ENCODE data around the gene EWSR1. TPM values are rescaled to one million over a fixed set of nuclear protein-coding genes. Genes with fewer than 3 reads are reported as not detected.

EWSR1 gene
- total RNA-seq, 1 experiment from 2014 or later, result 462 TPM

GRCh38 chr22:29307596-29308147, 39.6 kb downstream of the EWSR1 start:
- H3K27ac Mint-ChIP-seq, result no peak overlapping the region; a peak in 1 of 7 replicates

More at GRCh38 chr22:29307596-29308147, 39.6 kb downstream of the EWSR1 start:
- Histone ChIP-seq H3K4me1 (ENCODE audit: insufficient read depth, low read length) (no peaks in the 10 kb centered on the region), H3K14ac (ENCODE audit: insufficient read depth, low read length) (no peak overlapping the region), H3K18ac (ENCODE audit: insufficient read length, low read depth, low read length) (no peak overlapping the region), H3T11ph (ENCODE audit: low read length) (no peak overlapping the region), H3K27me3 (ENCODE audit: insufficient read depth, low read length) (no peaks in the 10 kb centered on the region), H3K79me1 (ENCODE audit: insufficient read depth, low read depth, low read length, poor library complexity, severe bottlenecking) (no peaks in the 10 kb centered on the region), H3K9me3 (ENCODE audit: control insufficient read depth, low read depth, low read length) (no peaks in the 10 kb centered on the region), H3K27ac (ENCODE audit: insufficient read length, low read depth, low read length) (no peak overlapping the region), H4K91ac (ENCODE audit: insufficient read length, low read depth, low read length) (no peak overlapping the region), H4K5ac (ENCODE audit: insufficient read length, low read depth, low read length) (no peak overlapping the region), H2BK120ac (ENCODE audit: low read depth, low read length, poor library complexity, severe bottlenecking) (no peak overlapping the region), H3K4me2 (ENCODE audit: insufficient read depth, insufficient read length, low read length) (peak overlapping the region; percentile 35), H2BK15ac (ENCODE audit: low read depth, low read length) (no peak overlapping the region), H4K20me1 (ENCODE audit: control insufficient read depth, insufficient read depth, insufficient read length) (no peaks in the 10 kb centered on the region), H3K23me2 (ENCODE audit: insufficient read length, low read depth, low read length, poor library complexity, severe bottlenecking) (peaks cover 8% of the 10 kb centered on the region), H4K8ac (replicated peaks; ENCODE audit: insufficient read length, low read depth, low read length) (no peak overlapping the region), H2BK5ac (ENCODE audit: insufficient read length, low read length) (no peak overlapping the region), H3K79me2 (ENCODE audit: insufficient read depth, low read length) (no peaks in the 10 kb centered on the region), H2BK12ac (ENCODE audit: insufficient read length, low read depth, low read length) (no peak overlapping the region), H2AK5ac (ENCODE audit: insufficient read length, low read length) (no peak overlapping the region), H3K23ac (ENCODE audit: insufficient read length, low read depth, low read length) (no peak overlapping the region), H2BK20ac (ENCODE audit: low read depth, low read length, poor library complexity, severe bottlenecking) (no peak overlapping the region), H3K56ac (ENCODE audit: insufficient read length, low read depth, low read length) (no peak overlapping the region), H2AFZ (ENCODE audit: low read length) (no peak overlapping the region), H3K4ac (ENCODE audit: low read depth, low read length) (no peak overlapping the region), H3K9ac (ENCODE audit: extremely low read depth, insufficient read length, low read length) (no peak overlapping the region)
- TF ChIP-seq CTCF (conservative IDR thresholded peaks at IDR 0.05), result no peak
- Mint-ChIP-seq H3K36me3 (ENCODE audit: insufficient read depth in 1 of 3, low read depth in 3 of 3) (no peaks in the 10 kb centered on the region; a peak in 2 of 7 replicates), H3K4me1 (peaks cover 15 to 32% of the 10 kb centered on the region in 2 experiments), H3K4me3 (peak overlapping the region; percentile 72 to 92), H3K27me3 (ENCODE audit: low read depth) (peaks cover 14% of the 10 kb centered on the region), H3K9me3 (peaks cover 0 to 3% of the 10 kb centered on the region in 2 experiments; a peak in 2 of 5 replicates)
- no peak for DNase-seq
- no CpG with 5 or more reads among the region's 20 CpGs for WGBS (ENCODE audit: extremely low coverage, insufficient read length, low lambda C conversion rate)
